ENCODE results near the gene SNX18. TPM values are rescaled to one million over a fixed set of nuclear protein-coding genes. Genes with fewer than 3 reads are reported as not detected.

SNX18 gene
- polyA plus RNA-seq, 1 of the 3 experiments (the other 2 are of a cell fraction) = 4.6 TPM

DNA sequence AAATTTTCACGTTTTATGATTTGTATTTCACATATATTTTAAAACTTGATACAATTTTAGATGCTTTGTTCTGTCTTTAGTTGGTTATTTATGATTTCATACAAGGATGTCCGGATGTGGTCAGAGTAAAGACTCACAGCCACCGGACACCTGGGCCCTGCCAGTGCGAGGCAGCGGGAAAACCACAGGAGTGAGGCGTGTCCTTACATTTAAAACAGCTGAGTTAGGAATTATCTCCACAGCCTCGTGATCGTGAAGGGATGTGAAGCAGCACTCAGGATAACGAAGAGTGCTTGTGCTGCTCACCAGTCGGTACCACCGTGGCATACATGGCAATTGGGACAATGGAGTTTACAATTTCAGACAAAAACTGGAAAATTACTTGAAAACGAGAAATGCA, 14.0 kb downstream of the SNX18 start:
- H3K27ac ChIP-seq (ENCODE audit: low read depth in 2 of 2, low read length in 1 of 2) = no peak overlapping the region
- H2AFZ ChIP-seq (ENCODE audit: low read depth) = no peak overlapping the region
- POLR2A ChIA-PET = no interaction called here
- DNase-seq = no peak
- H3K4me2 ChIP-seq = no peak overlapping the region
- H3K4me1 ChIP-seq (ENCODE audit: control insufficient read depth in 1 of 2, insufficient read depth in 2 of 2, low read depth in 1 of 2, low read length in 1 of 2) = peaks cover 0 to 21% of the 10 kb centered on the region in 2 experiments; a peak in 2 of 4 replicates
- no peaks in the 10 kb centered on the region for H3K9me3 ChIP-seq
- H3K27me3 ChIP-seq (ENCODE audit: insufficient read depth) = no peaks in the 10 kb centered on the region
- H3K9me2 ChIP-seq = no peaks in the 10 kb centered on the region
- H3K9ac ChIP-seq = no peak overlapping the region
- H4K20me1 ChIP-seq (ENCODE audit: insufficient read depth) = no peaks in the 10 kb centered on the region
- no peaks in the 10 kb centered on the region for H3K36me3 ChIP-seq (replicated peaks in 1 of 2; ENCODE audit: control insufficient read depth in 1 of 2, insufficient read depth in 2 of 2, low read length in 1 of 2)
- H3K4me3 ChIP-seq (ENCODE audit: low read depth in 2 of 2, low read length in 1 of 2) = no peak overlapping the region
- H3F3A ChIP-seq (replicated peaks; ENCODE audit: insufficient read depth) = no peaks in the 10 kb centered on the region
- WGBS (ENCODE audit: low lambda C conversion rate) = 83% methylated on average over 12 of the region's 12 CpGs
- CTCF ChIA-PET = no interaction called here
- TF ChIP-seq SIN3A (IDR thresholded peaks at IDR 0.05; ENCODE audit: borderline replicate concordance, low read depth, low read length) (no peak), ELF1 (IDR thresholded peaks at IDR 0.05) (no peak), YY1 (IDR thresholded peaks at IDR 0.05; ENCODE audit: low read depth) (no peak), FOSL2 (IDR thresholded peaks at IDR 0.05; ENCODE audit: borderline replicate concordance, low read depth) (no peak)
- TF ChIP-seq, protein P1, sequence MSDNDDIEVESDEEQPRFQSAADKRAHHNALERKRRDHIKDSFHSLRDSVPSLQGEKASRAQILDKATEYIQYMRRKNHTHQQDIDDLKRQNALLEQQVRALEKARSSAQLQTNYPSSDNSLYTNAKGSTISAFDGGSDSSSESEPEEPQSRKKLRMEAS (IDR thresholded peaks at IDR 0.05; ENCODE audit: low read depth) = no peak
- H3K79me2 ChIP-seq (ENCODE audit: insufficient read depth) = peaks cover 24% of the 10 kb centered on the region; the same call in 1 of the 2 replicates

DNA sequence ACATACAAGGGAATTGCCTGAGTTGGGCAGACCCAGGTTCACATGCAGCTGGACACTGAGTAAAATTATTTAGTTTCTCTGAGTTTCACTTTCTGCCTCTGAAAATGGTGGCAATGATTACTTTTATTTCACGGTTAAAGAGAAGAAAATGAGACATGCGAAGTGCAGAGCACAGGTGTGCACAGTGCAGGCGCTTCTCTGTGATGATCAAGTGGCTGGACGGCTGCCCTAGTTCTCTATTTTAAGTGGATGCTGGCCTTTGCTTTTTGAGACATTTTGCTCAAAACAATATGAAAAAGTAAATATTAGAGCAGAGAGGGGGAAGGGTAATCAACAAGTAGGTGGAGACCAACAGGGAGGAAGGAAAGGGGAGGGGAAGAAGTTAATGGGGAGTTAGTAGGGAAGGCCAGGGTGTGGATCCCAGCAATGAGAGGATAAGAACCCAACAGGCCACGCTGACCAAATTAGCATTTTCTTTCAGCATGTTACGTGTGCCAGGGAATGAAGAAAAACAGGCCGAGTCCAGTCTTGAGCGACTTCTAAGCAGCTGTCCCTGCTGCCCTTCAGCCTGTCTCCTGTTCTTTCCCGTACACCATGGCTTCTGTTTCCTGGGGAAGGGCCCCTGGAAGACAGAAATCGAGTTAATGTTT, 16.1 kb downstream of the SNX18 start:
- H3K9me3 ChIP-seq = no peaks in the 10 kb centered on the region
- no peak overlapping the region for H2AFZ ChIP-seq (ENCODE audit: low read depth)
- H3K4me2 ChIP-seq = no peak overlapping the region
- POLR2A ChIA-PET = no interaction called here
- no peak for TF ChIP-seq MEF2A (IDR thresholded peaks at IDR 0.05; ENCODE audit: borderline replicate concordance, low read depth)
- TF ChIP-seq RXRA (IDR thresholded peaks at IDR 0.05; ENCODE audit: borderline replicate concordance, low read depth) = no peak
- no peak for TF ChIP-seq RFX5 (IDR thresholded peaks at IDR 0.05; ENCODE audit: low read length)
- no peak for TF ChIP-seq RCOR1 (IDR thresholded peaks at IDR 0.05; ENCODE audit: low read length)
- TF ChIP-seq RAD21 (IDR thresholded peaks at IDR 0.05; ENCODE audit: low read length) = no peak
- no peak for TF ChIP-seq FOSL2 (IDR thresholded peaks at IDR 0.05; ENCODE audit: borderline replicate concordance, low read depth)
- TF ChIP-seq, protein P2, sequence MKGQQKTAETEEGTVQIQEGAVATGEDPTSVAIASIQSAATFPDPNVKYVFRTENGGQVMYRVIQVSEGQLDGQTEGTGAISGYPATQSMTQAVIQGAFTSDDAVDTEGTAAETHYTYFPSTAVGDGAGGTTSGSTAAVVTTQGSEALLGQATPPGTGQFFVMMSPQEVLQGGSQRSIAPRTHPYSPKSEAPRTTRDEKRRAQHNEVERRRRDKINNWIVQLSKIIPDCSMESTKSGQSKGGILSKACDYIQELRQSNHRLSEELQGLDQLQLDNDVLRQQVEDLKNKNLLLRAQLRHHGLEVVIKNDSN (IDR thresholded peaks at IDR 0.05; ENCODE audit: borderline replicate concordance, low read depth) = no peak
- TF ChIP-seq TEAD4 (IDR thresholded peaks at IDR 0.05; ENCODE audit: borderline replicate concordance, insufficient read depth) = no peak
- TF ChIP-seq EZH2phosphoT487 (IDR thresholded peaks at IDR 0.05; ENCODE audit: borderline replicate concordance, low read depth) = no peak
- peaks cover 14% of the 10 kb centered on the region; the same call in 1 of the 2 replicates for H3K79me2 ChIP-seq (ENCODE audit: insufficient read depth)
- H3K36me3 ChIP-seq (replicated peaks in 1 of 2; ENCODE audit: control insufficient read depth in 1 of 2, insufficient read depth in 2 of 2, low read length in 1 of 2) = no peaks in the 10 kb centered on the region
- CTCF ChIA-PET = no interaction called here
- H3K27me3 ChIP-seq (ENCODE audit: insufficient read depth) = no peaks in the 10 kb centered on the region
- no peaks in the 10 kb centered on the region for H3F3A ChIP-seq (replicated peaks; ENCODE audit: insufficient read depth)
- DNase-seq = no peak
- no peaks in the 10 kb centered on the region for H4K20me1 ChIP-seq (ENCODE audit: insufficient read depth)
- no peak overlapping the region for H3K4me3 ChIP-seq (ENCODE audit: low read depth in 2 of 2, low read length in 1 of 2)
- H3K27ac ChIP-seq (ENCODE audit: low read depth in 2 of 2, low read length in 1 of 2) = no peak overlapping the region; a peak in 1 of 4 replicates
- H3K9ac ChIP-seq = no peak overlapping the region
- 90% methylated on average over 10 of the region's 10 CpGs for WGBS (ENCODE audit: low lambda C conversion rate)
- peaks cover 0 to 18% of the 10 kb centered on the region in 2 experiments; a peak in 2 of 4 replicates for H3K4me1 ChIP-seq (ENCODE audit: control insufficient read depth in 1 of 2, insufficient read depth in 2 of 2, low read depth in 1 of 2, low read length in 1 of 2)
- H3K9me2 ChIP-seq = no peaks in the 10 kb centered on the region
